Ascending aorta (tissue), 2 donors: ENCODE results near the gene RALGAPA2. TPM values are rescaled to one million over a fixed set of nuclear protein-coding genes. Genes with fewer than 3 reads are reported as not detected.

Experiments
- DNase-seq, 2 donors: peaks; one replicate each; pipeline ENCODE4 v3.0.0-alpha.2; 2019; ENCODE audit warnings: low spot score in 2 of 2
- H3K27ac ChIP-seq, 2 donors: fragments of 200-600 bp; sonication (generic); one replicate each; pipeline ENCODE4 v1.5.1; 2016 to 2017; ENCODE audit warnings: mild to moderate bottlenecking in 1 of 2
- H3K27me3 ChIP-seq: fragments of 200-600 bp; sonication (generic); one replicate; pipeline ENCODE4 v1.5.1; 2017
- H3K36me3 ChIP-seq, 2 donors: fragments of 200-600 bp; sonication (generic); one replicate each; pipeline ENCODE4 v1.5.1; 2016
- H3K4me1 ChIP-seq, 2 donors: fragments of 200-600 bp; sonication (generic); one replicate each; pipeline ENCODE4 v1.5.1; 2016 to 2017; ENCODE audit warnings: mild to moderate bottlenecking in 1 of 2
- H3K4me3 ChIP-seq, 2 donors: fragments of 200-600 bp; sonication (generic); one replicate each; pipeline ENCODE4 v1.5.1; 2016 to 2017; ENCODE audit warnings: mild to moderate bottlenecking in 1 of 2
- H3K9me3 ChIP-seq, 2 donors: fragments of 200-600 bp; sonication (generic); one replicate each; pipeline ENCODE4 v1.5.1; 2016
- CTCF ChIP-seq, 3 experiments: fragments of 200-600 bp in 2 of 3; fragments of 450-650 bp in 1 of 3; sonication (generic) in 2 of 3; IDR thresholded peaks; one replicate each; pipeline ENCODE4 v1.5.1; 2016 to 2019; ENCODE audit warnings: antibody characterized with exemption in 3 of 3, mild to moderate bottlenecking in 1 of 3, moderate library complexity in 1 of 3
- intact Hi-C: fragments of 100-400 bp; cut with DNase I; formaldehyde crosslinking; loops from one replicate; pipeline ENCODE4 v1.15.1; 2023
- total RNA-seq: library from RNA; depleted of rRNA; stranded (reverse); fragments of >200 nt; gene quantifications from one replicate; pipeline ENCODE4 v1.1.0, GENCODE V29; 2016

Gene RALGAPA2
- total RNA-seq, 1 donor from 2014 or later, result 68.9 TPM

- Histone ChIP-seq H3K27me3 (no peaks in the 10 kb centered on the region), H3K4me1 (peaks cover 0 to 10% of the 10 kb centered on the region in 2 donors), H3K9me3 (no peaks in the 10 kb centered on the region), H3K36me3 (no peaks in the 10 kb centered on the region), H3K4me3 (no peak overlapping the region), H3K27ac (no peak overlapping the region)
- intact Hi-C loops, result loop anchor here (5.0 kb wide), 1 partner anchor 39 kb away; no protein-coding TSS in a partner anchor
- TF ChIP-seq CTCF (IDR thresholded peaks at IDR 0.05), result no peak
- no peak for DNase-seq
Measured at GRCh38 chr20:20741087-20742045, 28.9 kb upstream of the RALGAPA2 start.

- intact Hi-C loops, result loop anchor here (5.0 kb wide), 1 partner anchor 38 kb away; no protein-coding TSS in a partner anchor
- Histone ChIP-seq H3K4me3 (no peak overlapping the region), H3K27ac (no peak overlapping the region)
Measured at GRCh38 chr20:20740541-20740940, 28.1 kb upstream of the RALGAPA2 start.

GRCh38 chr20:20737158-20737557 lies 24.7 kb upstream of the RALGAPA2 start:
- intact Hi-C loops, result no loop called here

More at GRCh38 chr20:20740541-20740940, 28.1 kb upstream of the RALGAPA2 start:
- Histone ChIP-seq H3K4me1 (peaks cover 0 to 10% of the 10 kb centered on the region in 2 donors), H3K9me3 (no peaks in the 10 kb centered on the region), H3K36me3 (no peaks in the 10 kb centered on the region), H3K27me3 (no peaks in the 10 kb centered on the region)
- no peak for TF ChIP-seq CTCF (IDR thresholded peaks at IDR 0.05)
- DNase-seq, result no peak

GRCh38 chr20:20736303-20736702 lies 23.9 kb upstream of the RALGAPA2 start:
- intact Hi-C loops, result no loop called here
- Histone ChIP-seq H3K9me3 (no peaks in the 10 kb centered on the region), H3K27me3 (no peaks in the 10 kb centered on the region), H3K4me3 (no peak overlapping the region), H3K27ac (no peak overlapping the region), H3K4me1 (peaks cover 3 to 5% of the 10 kb centered on the region in 2 donors), H3K36me3 (no peaks in the 10 kb centered on the region)
- no peak for DNase-seq
- TF ChIP-seq CTCF (IDR thresholded peaks at IDR 0.05), result no peak

More at GRCh38 chr20:20737158-20737557, 24.7 kb upstream of the RALGAPA2 start:
- H3K4me3 ChIP-seq, result no peak overlapping the region
- no peak for TF ChIP-seq CTCF (IDR thresholded peaks at IDR 0.05)
- no peak overlapping the region for H3K27ac ChIP-seq
- no peaks in the 10 kb centered on the region for H3K27me3 ChIP-seq
- H3K9me3 ChIP-seq, result no peaks in the 10 kb centered on the region
- DNase-seq, result no peak
- H3K36me3 ChIP-seq, result no peaks in the 10 kb centered on the region
- H3K4me1 ChIP-seq, result peaks cover 0 to 4% of the 10 kb centered on the region in 2 donors

- no peaks in the 10 kb centered on the region for H3K36me3 ChIP-seq
- H3K27me3 ChIP-seq, result no peaks in the 10 kb centered on the region
- intact Hi-C loops, result no loop called here
- no peaks in the 10 kb centered on the region for H3K9me3 ChIP-seq
- peaks cover 6 to 14% of the 10 kb centered on the region in 2 donors for H3K4me1 ChIP-seq
- H3K4me3 ChIP-seq, result no peak overlapping the region
- TF ChIP-seq CTCF (IDR thresholded peaks at IDR 0.05), result no peak
- no peak for DNase-seq
- peak overlapping the region; percentile 9 to 11 for H3K27ac ChIP-seq
Measured at GRCh38 chr20:20734475-20734948, 22.1 kb upstream of the RALGAPA2 start.
